Parathyroid adenoma (tissue), 2 donors: ENCODE measurements around the gene TRIM24.

Experiments used
- H2AFZ ChIP-seq: fragments of 300-600 bp; sonication (generic); one replicate; pipeline ENCODE4 v1.7.0; 2017; ENCODE audit warnings: antibody characterized with exemption, mild to moderate bottlenecking
- H3K27ac ChIP-seq: fragments of 300-600 bp; sonication (generic); one replicate; pipeline ENCODE4 v1.7.0; 2017
- H3K27me3 ChIP-seq: fragments of 300-600 bp; sonication (generic); one replicate; pipeline ENCODE4 v1.7.0; 2017; ENCODE audit warnings: low read length; ENCODE audit not compliant: control insufficient read depth, insufficient read depth
- H3K36me3 ChIP-seq: fragments of 300-600 bp; sonication (generic); one replicate; pipeline ENCODE4 v1.7.0; 2017; ENCODE audit warnings: low read length; ENCODE audit not compliant: control insufficient read depth, insufficient read depth
- H3K4me1 ChIP-seq: fragments of 300-600 bp; sonication (generic); one replicate; pipeline ENCODE4 v1.7.0; 2017; ENCODE audit warnings: control low read depth
- H3K4me2 ChIP-seq: fragments of 300-600 bp; sonication (generic); one replicate; pipeline ENCODE4 v1.7.0; 2017; ENCODE audit warnings: low read length
- H3K4me3 ChIP-seq: fragments of 300-600 bp; sonication (generic); one replicate; pipeline ENCODE4 v1.7.0; 2017; ENCODE audit warnings: low read depth, low read length
- H3K79me2 ChIP-seq: fragments of 300-600 bp; sonication (generic); one replicate; pipeline ENCODE4 v1.7.0; 2017; ENCODE audit warnings: control low read depth
- H3K9ac ChIP-seq: fragments of 300-600 bp; sonication (generic); one replicate; pipeline ENCODE4 v1.7.0; 2017; ENCODE audit warnings: mild to moderate bottlenecking
- H3K9me3 ChIP-seq: fragments of 300-600 bp; sonication (generic); one replicate; pipeline ENCODE4 v1.7.0; 2017; ENCODE audit warnings: low read length; ENCODE audit not compliant: control insufficient read depth
- TF ChIP-seq, protein P1 (sequence below): fragments of 300-600 bp; sonication (generic); IDR thresholded peaks from one replicate; pipeline ENCODE4 v1.7.0; 2017; ENCODE audit warnings: antibody characterized with exemption, mild to moderate bottlenecking
- donor health status: primary hyperparathyroidism.

Gene TRIM24

DNA sequence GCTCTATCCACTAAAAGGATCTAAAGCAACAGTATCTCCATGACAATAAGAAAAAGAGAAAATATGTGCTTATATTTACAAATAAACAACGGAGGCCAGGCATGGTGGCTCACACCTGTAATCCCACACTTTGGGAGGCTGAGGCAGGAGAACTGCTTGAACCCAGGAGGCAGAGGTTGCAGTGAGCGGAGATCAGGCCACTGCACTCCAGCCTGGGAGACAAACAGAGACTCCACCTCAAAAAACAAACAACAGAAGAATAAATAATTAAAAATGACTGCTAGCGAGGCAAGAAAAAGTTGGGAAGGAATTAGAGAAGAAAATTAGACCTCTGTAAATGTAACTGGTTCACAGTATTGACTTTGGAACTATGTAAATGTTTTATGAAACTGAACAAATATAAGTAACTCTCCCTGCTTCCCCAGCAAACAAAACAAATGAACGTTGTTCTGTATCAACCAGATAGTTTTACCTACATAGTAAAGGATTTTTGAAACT, 17.1 kb downstream of the TRIM24 start:
- H3K27ac ChIP-seq = no peak overlapping the region
- H3K9ac ChIP-seq = no peak overlapping the region
- no peak overlapping the region for H2AFZ ChIP-seq
- no peak overlapping the region for H3K4me3 ChIP-seq
- no peaks in the 10 kb centered on the region for H3K36me3 ChIP-seq
- peaks cover 41% of the 10 kb centered on the region for H3K79me2 ChIP-seq
- H3K4me1 ChIP-seq = peaks cover 8% of the 10 kb centered on the region
- H3K27me3 ChIP-seq = no peaks in the 10 kb centered on the region
- H3K9me3 ChIP-seq = no peaks in the 10 kb centered on the region
- TF ChIP-seq, protein P1, sequence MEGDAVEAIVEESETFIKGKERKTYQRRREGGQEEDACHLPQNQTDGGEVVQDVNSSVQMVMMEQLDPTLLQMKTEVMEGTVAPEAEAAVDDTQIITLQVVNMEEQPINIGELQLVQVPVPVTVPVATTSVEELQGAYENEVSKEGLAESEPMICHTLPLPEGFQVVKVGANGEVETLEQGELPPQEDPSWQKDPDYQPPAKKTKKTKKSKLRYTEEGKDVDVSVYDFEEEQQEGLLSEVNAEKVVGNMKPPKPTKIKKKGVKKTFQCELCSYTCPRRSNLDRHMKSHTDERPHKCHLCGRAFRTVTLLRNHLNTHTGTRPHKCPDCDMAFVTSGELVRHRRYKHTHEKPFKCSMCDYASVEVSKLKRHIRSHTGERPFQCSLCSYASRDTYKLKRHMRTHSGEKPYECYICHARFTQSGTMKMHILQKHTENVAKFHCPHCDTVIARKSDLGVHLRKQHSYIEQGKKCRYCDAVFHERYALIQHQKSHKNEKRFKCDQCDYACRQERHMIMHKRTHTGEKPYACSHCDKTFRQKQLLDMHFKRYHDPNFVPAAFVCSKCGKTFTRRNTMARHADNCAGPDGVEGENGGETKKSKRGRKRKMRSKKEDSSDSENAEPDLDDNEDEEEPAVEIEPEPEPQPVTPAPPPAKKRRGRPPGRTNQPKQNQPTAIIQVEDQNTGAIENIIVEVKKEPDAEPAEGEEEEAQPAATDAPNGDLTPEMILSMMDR = no peak
- no peak overlapping the region for H3K4me2 ChIP-seq

GRCh38 chr7:138477581-138477980, 17.5 kb downstream of the TRIM24 start:
- Histone ChIP-seq H3K4me3 (no peak overlapping the region), H3K9me3 (no peaks in the 10 kb centered on the region), H3K4me2 (no peak overlapping the region), H3K79me2 (peaks cover 41% of the 10 kb centered on the region), H3K4me1 (peaks cover 8% of the 10 kb centered on the region), H3K36me3 (no peaks in the 10 kb centered on the region), H2AFZ (no peak overlapping the region), H3K27ac (no peak overlapping the region), H3K9ac (no peak overlapping the region), H3K27me3 (no peaks in the 10 kb centered on the region)
- TF ChIP-seq, protein P1 = no peak

DNA sequence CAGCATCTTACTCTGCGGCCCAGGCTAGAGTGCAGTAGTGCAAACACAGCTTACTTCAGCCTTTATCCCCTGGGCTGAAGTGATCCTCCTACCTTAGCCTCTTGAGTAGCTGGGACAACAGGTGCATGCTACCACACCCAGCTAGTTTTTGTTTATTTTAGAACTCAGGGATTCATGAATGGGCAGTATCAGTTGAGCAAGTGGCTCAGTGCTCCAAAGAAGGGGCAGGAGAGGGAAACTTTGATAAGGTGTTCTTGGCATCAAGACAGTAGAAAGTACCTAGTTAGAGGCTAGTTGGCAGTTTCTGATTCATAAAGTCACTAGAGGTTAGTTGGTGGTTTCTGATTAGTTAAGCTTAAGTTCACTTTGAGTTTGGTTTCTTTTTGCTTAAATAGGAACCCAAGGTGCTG, 18.4 kb downstream of the TRIM24 start:
- Histone ChIP-seq H3K4me1 (peaks cover 8% of the 10 kb centered on the region), H3K79me2 (peaks cover 45% of the 10 kb centered on the region), H3K4me3 (no peak overlapping the region), H2AFZ (no peak overlapping the region), H3K4me2 (no peak overlapping the region), H3K9me3 (no peaks in the 10 kb centered on the region), H3K27me3 (no peaks in the 10 kb centered on the region), H3K36me3 (no peaks in the 10 kb centered on the region), H3K9ac (no peak overlapping the region), H3K27ac (no peak overlapping the region)
- TF ChIP-seq, protein P1 = no peak

DNA sequence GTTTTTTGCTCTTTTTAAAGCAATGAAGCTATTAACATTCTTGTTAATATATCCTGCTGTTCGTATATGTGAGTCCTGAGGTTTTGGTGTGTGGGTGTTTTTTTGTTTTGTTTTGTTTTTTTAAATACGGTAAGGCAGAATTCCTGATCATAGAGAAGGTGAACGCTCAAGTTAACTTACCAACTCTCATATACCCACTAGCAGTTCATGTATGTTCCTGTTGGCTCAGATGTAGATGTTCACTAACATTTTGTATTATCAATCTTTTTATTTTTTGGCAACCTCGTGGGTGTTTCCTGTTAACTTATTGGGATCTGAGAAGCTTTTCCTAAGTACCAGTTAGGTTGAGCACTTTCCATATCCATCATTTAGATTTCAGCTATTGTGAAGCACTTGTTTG, 20.5 kb downstream of the TRIM24 start:
- H3K36me3 ChIP-seq = no peaks in the 10 kb centered on the region
- H2AFZ ChIP-seq = no peak overlapping the region
- TF ChIP-seq, protein P1 = no peak
- no peak overlapping the region for H3K4me3 ChIP-seq
- H3K9ac ChIP-seq = no peak overlapping the region
- H3K27ac ChIP-seq = no peak overlapping the region
- no peaks in the 10 kb centered on the region for H3K27me3 ChIP-seq
- H3K4me1 ChIP-seq = no peaks in the 10 kb centered on the region
- H3K4me2 ChIP-seq = no peak overlapping the region
- H3K9me3 ChIP-seq = no peaks in the 10 kb centered on the region
- H3K79me2 ChIP-seq = peaks cover 44% of the 10 kb centered on the region
